ENCODE measurements around the gene GPR150.

DNA sequence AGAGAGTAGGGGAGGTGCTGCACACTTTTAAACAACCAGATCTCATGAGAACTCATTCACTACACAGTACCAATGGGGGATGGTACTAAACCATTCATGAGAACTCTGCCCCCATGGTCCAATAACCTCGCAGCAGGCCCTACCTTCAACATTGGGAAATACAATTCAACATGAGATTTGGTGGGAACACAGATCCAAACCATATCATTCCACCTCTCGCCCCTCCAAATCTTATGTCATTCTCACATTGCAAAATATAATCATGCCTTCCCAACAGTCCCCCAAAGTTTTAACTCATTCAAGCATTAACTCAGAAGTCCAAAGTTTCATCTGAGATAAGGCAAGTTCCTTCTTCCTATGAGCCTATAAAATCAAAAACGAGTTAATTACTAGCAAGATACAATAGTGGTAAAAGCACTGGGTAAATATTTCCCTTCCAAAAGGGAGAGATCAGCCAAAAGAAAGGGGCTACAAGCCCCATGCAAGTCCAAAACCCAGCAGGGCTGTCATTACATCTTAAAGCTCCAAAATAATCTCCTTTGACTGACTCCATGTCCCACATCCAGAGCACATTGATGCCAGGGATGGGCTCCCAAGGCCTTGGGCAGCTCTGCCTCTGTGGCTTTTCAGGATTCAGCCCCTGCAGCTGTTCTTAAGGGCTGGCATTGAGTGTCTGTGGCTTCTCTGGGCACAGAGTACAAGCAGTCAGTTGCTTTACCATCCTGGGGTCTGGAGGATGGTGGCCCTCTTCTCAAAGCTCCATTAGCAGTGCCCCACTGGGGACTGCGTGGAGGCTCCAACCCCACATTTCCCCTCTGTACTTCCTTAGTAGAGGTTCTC, 8.3 kb downstream of the GPR150 start:
- TF ChIP-seq, protein P1, sequence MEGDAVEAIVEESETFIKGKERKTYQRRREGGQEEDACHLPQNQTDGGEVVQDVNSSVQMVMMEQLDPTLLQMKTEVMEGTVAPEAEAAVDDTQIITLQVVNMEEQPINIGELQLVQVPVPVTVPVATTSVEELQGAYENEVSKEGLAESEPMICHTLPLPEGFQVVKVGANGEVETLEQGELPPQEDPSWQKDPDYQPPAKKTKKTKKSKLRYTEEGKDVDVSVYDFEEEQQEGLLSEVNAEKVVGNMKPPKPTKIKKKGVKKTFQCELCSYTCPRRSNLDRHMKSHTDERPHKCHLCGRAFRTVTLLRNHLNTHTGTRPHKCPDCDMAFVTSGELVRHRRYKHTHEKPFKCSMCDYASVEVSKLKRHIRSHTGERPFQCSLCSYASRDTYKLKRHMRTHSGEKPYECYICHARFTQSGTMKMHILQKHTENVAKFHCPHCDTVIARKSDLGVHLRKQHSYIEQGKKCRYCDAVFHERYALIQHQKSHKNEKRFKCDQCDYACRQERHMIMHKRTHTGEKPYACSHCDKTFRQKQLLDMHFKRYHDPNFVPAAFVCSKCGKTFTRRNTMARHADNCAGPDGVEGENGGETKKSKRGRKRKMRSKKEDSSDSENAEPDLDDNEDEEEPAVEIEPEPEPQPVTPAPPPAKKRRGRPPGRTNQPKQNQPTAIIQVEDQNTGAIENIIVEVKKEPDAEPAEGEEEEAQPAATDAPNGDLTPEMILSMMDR (IDR thresholded peaks at IDR 0.05; ENCODE audit: poor library complexity) = no peak
- TF ChIP-seq EZH2 (IDR thresholded peaks at IDR 0.05; ENCODE audit: borderline replicate concordance) = no peak

Measured in hepatocyte (in vitro differentiated cells).